ENCODE results near the gene GABRG3. TPM values are rescaled to one million over a fixed set of nuclear protein-coding genes. Genes with fewer than 3 reads are reported as not detected.

GABRG3 gene
- total RNA-seq, 4 donors from 2014 or later, result not detected

- ATAC-seq (ENCODE audit: low FRiP score), result no peak
- no peak for DNase-seq (ENCODE audit: low spot score)
- no peak for TF ChIP-seq CTCF (IDR thresholded peaks at IDR 0.05)
These were observed 570.6 kb downstream of the GABRG3 start for GRCh38 chr15:27541581-27541980.

- no peak for DNase-seq (ENCODE audit: low spot score)
- ATAC-seq (ENCODE audit: low FRiP score), result no peak
- TF ChIP-seq CTCF (IDR thresholded peaks at IDR 0.05), result no peak
These were observed 574.7 kb downstream of the GABRG3 start for GRCh38 chr15:27545494-27546255.

- TF ChIP-seq CTCF (IDR thresholded peaks at IDR 0.05), result no peak
- ATAC-seq (ENCODE audit: low FRiP score) (no peak), DNase-seq (ENCODE audit: low spot score) (no peak)
These were observed 578.8 kb downstream of the GABRG3 start for GRCh38 chr15:27549746-27550145.

GRCh38 chr15:27550635-27551034 is 579.7 kb downstream of the GABRG3 start:
- TF ChIP-seq CTCF (IDR thresholded peaks at IDR 0.05), result no peak
- DNase-seq (ENCODE audit: low spot score) (no peak), ATAC-seq (ENCODE audit: low FRiP score) (no peak)

- no peak for DNase-seq (ENCODE audit: low spot score)
- no peak for TF ChIP-seq CTCF (IDR thresholded peaks at IDR 0.05)
- ATAC-seq (ENCODE audit: low FRiP score), result no peak
These were observed 590.8 kb downstream of the GABRG3 start for GRCh38 chr15:27561816-27562215.

- no peak for ATAC-seq (ENCODE audit: low FRiP score)
- DNase-seq (ENCODE audit: low spot score), result no peak
- no peak for TF ChIP-seq CTCF (IDR thresholded peaks at IDR 0.05)
These were observed 592.9 kb downstream of the GABRG3 start for GRCh38 chr15:27563765-27564370.

- ATAC-seq (ENCODE audit: low FRiP score) (no peak), DNase-seq (ENCODE audit: low spot score) (no peak)
- TF ChIP-seq CTCF (IDR thresholded peaks at IDR 0.05), result no peak
These were observed 593.7 kb downstream of the GABRG3 start for GRCh38 chr15:27564656-27565055.
